ENCODE measurements around the gene ENOX1. TPM values are rescaled to one million over a fixed set of nuclear protein-coding genes. Genes with fewer than 3 reads are reported as not detected.

The ENOX1 gene
- total RNA-seq, 1 experiment from 2014 or later = 0.35 TPM

GRCh38 chr13:43401361-43401760, 385.4 kb downstream of the ENOX1 start:
- no peaks in the 10 kb centered on the region for H3K27me3 ChIP-seq (ENCODE audit: insufficient read depth, low read depth)
- POLR2A ChIA-PET (ENCODE audit: unreplicated experiment) = no interaction called here
- no peak overlapping the region for H3K27ac ChIP-seq
- no peak overlapping the region for H2AFZ ChIP-seq
- H3K4me1 ChIP-seq (replicated peaks; ENCODE audit: insufficient read depth) = no peaks in the 10 kb centered on the region
- no TSS peak for BruUV-seq (replicated peaks)
- TF ChIP-seq CTCF (conservative IDR thresholded peaks at IDR 0.05) (no peak), EZH2 (IDR thresholded peaks at IDR 0.05; ENCODE audit: low read depth) (no peak)
- H3K4me2 ChIP-seq = no peak overlapping the region
- no peaks in the 10 kb centered on the region for H3K36me3 ChIP-seq (ENCODE audit: low read depth)
- no peaks in the 10 kb centered on the region for H3K9me3 ChIP-seq (ENCODE audit: insufficient read depth, low read depth)
- no peaks in the 10 kb centered on the region for H3K9me2 ChIP-seq (ENCODE audit: insufficient read depth)
- no peak overlapping the region for H3K4me3 ChIP-seq
- H3K79me2 ChIP-seq (ENCODE audit: low read depth) = no peaks in the 10 kb centered on the region
- CTCF ChIA-PET = no interaction called here
- no peak for DNase-seq
- H3F3A ChIP-seq (ENCODE audit: insufficient read depth, low read depth) = no peaks in the 10 kb centered on the region
- no peaks in the 10 kb centered on the region for H4K20me1 ChIP-seq (ENCODE audit: insufficient read depth)
- intact Hi-C loops (cut with micrococcal nuclease; ENCODE audit: unreplicated experiment) = no loop called here

GRCh38 chr13:43397111-43397510, 389.7 kb downstream of the ENOX1 start:
- H3K36me3 ChIP-seq (ENCODE audit: low read depth) = no peaks in the 10 kb centered on the region
- H4K20me1 ChIP-seq (ENCODE audit: insufficient read depth) = no peaks in the 10 kb centered on the region
- H3K27me3 ChIP-seq (ENCODE audit: insufficient read depth, low read depth) = no peaks in the 10 kb centered on the region
- no peaks in the 10 kb centered on the region for H3K79me2 ChIP-seq (ENCODE audit: low read depth)
- H3K4me2 ChIP-seq = no peak overlapping the region
- ChIA-PET POLR2A (ENCODE audit: unreplicated experiment) (no interaction called here), CTCF (no interaction called here)
- H2AFZ ChIP-seq = no peak overlapping the region
- intact Hi-C loops (cut with micrococcal nuclease; ENCODE audit: unreplicated experiment) = no loop called here
- no peaks in the 10 kb centered on the region for H3F3A ChIP-seq (ENCODE audit: insufficient read depth, low read depth)
- H3K4me3 ChIP-seq = no peak overlapping the region
- no TSS peak for BruUV-seq (replicated peaks)
- H3K9me2 ChIP-seq (ENCODE audit: insufficient read depth) = no peaks in the 10 kb centered on the region
- no peaks in the 10 kb centered on the region for H3K4me1 ChIP-seq (replicated peaks; ENCODE audit: insufficient read depth)
- TF ChIP-seq EZH2 (IDR thresholded peaks at IDR 0.05; ENCODE audit: low read depth) (no peak), CTCF (conservative IDR thresholded peaks at IDR 0.05) (no peak)
- no peak overlapping the region for H3K27ac ChIP-seq
- no peaks in the 10 kb centered on the region for H3K9me3 ChIP-seq (ENCODE audit: insufficient read depth, low read depth)
- no peak for DNase-seq

- ChIA-PET POLR2A (ENCODE audit: unreplicated experiment) (no interaction called here), CTCF (no interaction called here)
- Histone ChIP-seq H3K4me2 (no peak overlapping the region), H2AFZ (no peak overlapping the region), H3F3A (ENCODE audit: insufficient read depth, low read depth) (peaks cover 5% of the 10 kb centered on the region; the same call in 1 of the 2 replicates), H3K79me2 (ENCODE audit: low read depth) (no peaks in the 10 kb centered on the region), H4K20me1 (ENCODE audit: insufficient read depth) (no peaks in the 10 kb centered on the region), H3K9me2 (ENCODE audit: insufficient read depth) (no peaks in the 10 kb centered on the region), H3K27me3 (ENCODE audit: insufficient read depth, low read depth) (no peaks in the 10 kb centered on the region), H3K27ac (no peak overlapping the region), H3K36me3 (ENCODE audit: low read depth) (no peaks in the 10 kb centered on the region), H3K4me1 (replicated peaks; ENCODE audit: insufficient read depth) (peaks cover 28% of the 10 kb centered on the region), H3K4me3 (no peak overlapping the region), H3K9me3 (ENCODE audit: insufficient read depth, low read depth) (no peaks in the 10 kb centered on the region)
- TF ChIP-seq EZH2 (IDR thresholded peaks at IDR 0.05; ENCODE audit: low read depth) (no peak), CTCF (conservative IDR thresholded peaks at IDR 0.05) (no peak)
- BruUV-seq (replicated peaks) = no TSS peak
- no peak for DNase-seq
- intact Hi-C loops (cut with micrococcal nuclease; ENCODE audit: unreplicated experiment) = no loop called here
These were observed 395.7 kb downstream of the ENOX1 start for GRCh38 chr13:43391036-43391435.
